NCI-H1105 (cell line): ENCODE measurements around the gene SMAD5.

ENCODE experiments used
- DNase-seq: peaks from one replicate; lab custom pipeline; 2025; lab: John Stamatoyannopoulos, UW

SMAD5 gene

DNA sequence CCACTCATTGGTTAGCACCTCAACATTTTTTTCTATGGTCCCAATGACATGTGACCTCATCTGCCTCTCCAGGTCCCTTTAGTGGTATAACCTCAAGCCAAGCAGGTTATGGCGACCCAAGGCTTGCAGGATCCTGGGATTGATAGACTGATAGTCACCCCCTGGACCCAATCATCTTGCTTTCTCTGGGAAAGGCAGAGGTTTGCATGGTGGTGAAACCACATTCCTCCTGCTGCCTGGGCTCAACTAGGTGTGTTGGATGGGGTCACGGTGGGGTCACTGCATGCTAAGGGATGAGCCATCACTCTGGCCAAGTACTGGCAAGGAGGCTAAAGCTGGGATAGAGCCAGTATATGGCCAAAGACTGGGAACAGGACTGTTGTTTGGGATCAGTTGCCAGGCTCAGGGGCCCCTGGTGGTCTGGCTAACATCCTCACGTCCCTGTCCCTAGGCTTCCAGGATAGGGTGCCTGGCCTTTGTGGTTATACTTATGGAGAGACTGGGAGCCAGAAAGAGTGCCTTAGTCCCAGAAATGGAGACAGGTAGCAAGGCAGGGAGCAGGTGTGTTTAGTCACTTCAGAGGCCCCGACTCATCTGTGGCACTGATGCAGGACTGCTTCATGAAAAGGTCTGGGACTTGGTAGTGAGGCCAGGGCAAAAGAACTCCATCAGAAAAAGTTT, 65.0 kb downstream of the SMAD5 start:
- DNase-seq: no peak

DNA sequence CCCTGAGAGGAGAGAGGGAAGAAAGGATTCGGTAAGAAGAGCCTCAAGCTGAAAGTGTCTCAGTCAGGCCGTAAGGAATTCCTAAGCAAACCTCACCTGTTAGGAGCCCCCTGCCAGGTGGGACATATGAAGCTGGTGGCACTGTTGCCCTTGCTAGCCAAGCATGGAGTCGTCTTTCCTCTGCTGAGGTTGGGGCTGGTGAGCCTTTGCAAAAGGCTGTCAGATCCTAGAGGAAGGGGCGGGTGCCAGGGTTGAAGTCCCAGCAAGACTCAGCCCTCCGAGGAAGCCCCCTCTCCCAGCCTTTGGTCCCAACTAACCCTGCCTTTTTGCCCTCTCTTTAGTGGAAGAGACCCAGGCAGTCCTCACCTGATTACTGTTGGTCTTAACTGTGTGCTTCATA, 65.8 kb downstream of the SMAD5 start:
- no peak for DNase-seq

DNA sequence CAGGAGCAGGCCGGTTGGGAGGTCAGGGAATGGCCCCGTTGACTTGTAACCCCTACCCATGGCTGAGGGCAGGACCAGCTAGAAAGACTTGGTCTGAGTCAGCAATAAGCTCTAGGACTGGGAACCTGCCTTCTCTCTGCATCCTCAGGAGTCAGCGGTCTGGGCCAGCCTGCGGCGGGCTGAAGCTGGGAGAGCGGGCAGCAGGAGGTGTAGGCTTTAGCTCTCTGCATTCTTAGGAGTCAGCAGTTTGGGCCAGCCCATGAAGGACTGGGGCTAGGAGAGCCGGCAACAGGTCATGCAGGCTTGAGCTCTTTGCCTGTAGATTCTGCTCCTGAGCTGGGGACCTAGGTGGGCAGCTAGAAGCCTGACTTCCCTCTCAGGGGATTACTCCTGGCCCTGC, 66.8 kb downstream of the SMAD5 start:
- DNase-seq: no peak

DNA sequence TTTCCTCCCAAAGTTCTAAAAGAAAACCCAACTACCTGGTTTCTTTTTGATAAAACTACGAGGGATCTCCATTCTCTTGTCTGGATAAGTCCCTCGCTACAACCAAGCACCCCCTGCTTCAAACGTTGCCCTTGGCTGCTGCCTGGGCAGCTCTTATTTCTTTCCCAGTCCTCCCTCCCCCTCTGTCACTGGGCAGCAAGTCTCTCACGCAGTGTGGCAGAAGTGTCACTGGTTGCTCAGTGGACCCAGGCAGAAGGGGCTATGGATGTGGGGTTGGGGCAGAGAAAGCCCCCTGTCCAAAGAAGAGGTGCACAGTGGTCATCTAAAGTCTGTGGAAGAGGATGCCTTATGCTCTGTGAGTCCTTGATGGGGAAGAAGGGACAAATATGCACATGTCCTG, 67.5 kb downstream of the SMAD5 start:
- no peak for DNase-seq

DNA sequence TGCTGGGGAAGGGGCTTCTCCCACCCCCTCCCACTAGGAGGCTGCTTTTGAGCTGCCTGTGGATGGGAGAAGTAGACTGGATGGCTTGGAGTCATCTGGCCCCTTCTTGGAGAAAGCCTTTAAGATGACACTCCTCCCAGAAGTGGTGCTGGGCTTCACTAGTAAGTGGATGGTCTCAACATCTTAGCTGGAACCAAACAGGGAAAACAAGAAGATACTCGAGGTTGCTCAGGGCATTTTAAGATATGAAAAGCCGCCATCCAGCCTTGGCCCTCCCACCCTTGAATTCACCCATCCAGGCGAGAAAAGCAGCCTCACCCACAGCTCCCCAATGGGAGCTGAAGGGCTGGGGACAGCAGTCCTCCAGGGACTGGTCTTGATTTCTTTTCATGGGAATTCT, 68.1 kb downstream of the SMAD5 start:
- DNase-seq: no peak

DNA sequence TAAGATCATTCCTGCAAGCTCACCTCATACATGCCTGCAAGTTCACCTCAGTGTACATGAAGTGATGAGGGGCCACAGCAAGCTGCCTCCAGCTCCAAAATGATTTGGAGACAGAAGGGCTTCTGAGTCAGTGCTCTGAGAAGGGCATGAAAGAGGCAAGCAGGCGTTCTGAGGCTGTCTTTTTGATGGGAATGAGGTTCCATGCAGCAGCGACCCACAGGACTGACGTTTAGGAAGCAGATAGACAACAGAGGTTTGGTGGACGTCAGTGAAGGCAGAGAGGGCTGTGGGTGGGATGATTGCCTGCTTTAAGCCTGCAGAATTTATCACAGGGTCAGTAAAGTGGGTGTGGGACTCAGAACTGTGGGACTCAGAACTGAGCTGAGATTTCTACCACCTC, 69.2 kb downstream of the SMAD5 start:
- no peak for DNase-seq

DNA sequence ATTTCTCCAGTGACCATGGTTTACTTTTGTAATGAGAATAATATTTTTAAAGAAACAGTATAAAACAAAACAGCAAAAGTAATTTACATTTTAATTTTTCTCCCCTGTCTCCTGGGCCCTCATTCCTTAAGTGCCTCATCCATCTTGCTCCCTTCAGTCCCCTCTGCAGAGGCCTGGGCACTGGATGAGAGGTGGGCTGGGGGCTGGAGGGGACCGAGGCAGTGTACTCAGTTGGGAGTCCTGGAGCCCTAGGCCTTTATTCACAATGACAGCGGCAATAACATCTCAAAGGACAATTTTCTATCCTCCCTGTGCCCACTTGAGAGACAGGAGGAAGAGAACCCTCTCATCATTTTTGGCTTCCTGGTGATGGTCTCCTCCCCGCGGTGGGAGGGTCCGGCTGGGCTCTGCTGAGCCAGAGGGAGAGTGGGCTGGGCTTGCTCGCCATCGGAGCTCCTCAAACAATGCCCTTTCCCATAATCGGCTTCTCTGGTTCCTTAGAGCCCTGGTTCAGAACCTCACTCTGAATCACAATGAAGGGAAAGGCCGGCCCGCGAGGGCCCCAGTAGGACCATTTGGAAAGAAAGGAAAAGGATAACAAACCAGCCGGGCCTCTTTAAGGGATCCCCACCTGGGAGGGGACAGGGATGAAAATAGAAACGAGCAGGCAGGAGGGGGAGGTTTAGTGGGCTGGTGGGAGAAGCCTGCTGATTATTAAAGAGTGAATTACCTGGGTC, 70.0 kb downstream of the SMAD5 start:
- no peak for DNase-seq

DNA sequence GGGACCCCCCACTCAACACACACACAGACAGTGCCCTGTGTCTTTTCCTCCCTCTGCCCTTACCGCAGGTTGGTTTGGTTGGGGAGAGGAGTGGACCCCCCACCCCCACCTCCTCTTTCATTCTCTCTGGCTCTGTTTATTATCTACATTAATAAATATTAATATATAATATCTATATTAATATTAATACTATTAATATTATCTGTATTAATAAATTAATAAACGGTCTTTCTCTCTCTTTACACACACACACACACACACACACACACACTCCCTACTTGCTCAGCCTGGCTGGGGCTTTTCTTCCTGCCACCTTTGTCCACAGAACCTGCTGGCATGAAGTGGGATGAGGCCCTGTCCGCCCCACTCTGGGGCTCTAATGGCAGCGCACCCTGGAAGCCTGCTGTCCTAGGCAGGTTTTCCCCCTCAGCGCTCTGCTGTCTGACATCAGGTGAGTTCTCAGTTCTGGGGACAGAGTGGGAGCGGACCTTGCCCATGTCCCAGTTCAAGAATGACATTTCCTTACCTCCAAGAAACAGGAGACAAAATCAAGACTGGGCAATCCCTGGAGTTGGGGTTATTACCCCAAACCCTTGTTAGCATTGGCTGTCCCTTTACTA, 70.8 kb downstream of the SMAD5 start:
- DNase-seq: no peak

DNA sequence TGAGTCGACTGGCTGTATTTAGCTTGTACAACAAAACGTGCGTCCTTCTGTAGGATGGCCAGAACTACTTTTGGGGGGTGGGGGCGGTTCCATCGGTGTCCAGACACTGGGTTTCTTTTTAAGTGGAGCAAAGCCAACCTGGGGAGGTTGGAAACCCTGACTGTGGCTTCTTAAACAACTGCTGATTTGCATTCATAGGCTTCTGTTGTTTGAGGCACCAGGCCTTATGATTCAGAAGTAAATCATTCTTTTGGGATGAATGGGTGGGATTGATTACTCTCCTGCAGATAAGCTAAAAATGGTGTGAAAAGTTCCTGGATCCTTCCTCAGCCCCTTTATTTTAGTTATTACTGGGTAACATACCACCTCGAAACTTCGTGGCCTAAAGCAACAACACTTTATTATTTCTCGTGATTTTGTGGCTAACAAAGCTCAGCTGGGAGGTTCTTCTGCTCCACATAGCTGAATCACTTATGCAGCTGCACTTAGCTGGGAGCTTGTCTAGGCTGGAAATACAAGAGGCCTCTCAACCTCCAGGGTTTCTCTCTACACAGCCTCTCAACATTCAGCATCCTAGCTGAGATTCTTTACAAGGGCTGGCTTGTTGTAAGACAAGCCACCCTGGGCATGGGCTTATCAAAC, 72.5 kb downstream of the SMAD5 start:
- DNase-seq: no peak

DNA sequence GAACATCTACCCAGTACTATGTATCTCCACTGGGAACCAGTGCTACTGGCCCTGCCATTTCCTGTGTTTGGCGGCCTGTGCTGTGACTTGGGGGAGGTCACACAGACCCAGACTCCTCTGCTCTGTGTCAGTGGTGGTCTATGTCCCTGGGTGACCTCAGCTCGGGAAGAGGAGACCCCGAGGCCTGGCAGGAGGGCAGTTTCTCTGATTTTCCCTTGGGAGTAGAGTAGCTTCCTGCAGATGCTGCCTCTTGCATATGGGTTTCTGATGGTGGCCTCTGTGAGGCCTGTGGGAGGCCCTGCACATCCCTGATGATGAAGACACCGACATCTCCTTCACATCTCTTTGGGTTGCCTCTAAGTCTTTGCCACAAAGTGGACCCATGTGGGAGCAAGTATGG, 73.3 kb downstream of the SMAD5 start:
- no peak for DNase-seq

DNA sequence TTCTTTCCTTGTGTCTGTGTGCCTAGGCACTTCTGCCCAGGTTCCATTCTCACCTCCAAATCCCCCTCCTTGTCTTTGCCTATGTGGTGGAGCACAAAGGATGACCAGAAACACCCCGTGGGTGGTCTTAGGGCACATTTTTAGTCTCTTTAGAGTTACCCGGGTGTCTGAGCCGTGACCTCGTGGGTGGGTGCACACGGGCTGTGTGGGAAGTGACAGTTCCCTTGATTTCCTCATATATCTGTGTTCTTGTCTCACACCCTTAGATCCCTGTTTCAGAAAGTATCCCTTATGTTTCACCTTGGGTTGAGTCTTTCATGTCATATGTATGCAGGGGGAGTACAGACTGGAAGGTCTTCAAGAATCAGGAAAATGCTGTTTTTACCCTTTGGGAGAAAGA, 73.7 kb downstream of the SMAD5 start:
- no peak for DNase-seq

DNA sequence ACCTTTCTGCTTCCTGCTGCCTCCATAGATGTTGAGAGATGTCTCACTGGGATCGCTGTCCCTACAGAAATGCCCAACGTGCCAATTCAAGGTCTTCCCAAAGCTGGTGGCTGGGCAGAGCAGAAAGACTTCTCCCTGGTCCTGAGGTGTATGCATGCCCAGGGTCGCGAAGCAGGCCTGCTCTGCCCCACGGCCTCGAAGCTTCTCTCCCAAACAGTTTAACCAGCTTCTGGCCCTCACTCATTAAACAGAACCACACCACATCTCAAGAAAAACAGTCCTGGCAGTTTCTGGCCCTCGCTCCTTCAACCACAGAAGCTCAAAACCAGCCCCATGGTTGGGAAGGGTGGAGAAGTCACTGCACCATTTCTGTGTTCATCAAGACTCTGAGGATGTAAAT, 75.0 kb downstream of the SMAD5 start:
- DNase-seq: no peak

DNA sequence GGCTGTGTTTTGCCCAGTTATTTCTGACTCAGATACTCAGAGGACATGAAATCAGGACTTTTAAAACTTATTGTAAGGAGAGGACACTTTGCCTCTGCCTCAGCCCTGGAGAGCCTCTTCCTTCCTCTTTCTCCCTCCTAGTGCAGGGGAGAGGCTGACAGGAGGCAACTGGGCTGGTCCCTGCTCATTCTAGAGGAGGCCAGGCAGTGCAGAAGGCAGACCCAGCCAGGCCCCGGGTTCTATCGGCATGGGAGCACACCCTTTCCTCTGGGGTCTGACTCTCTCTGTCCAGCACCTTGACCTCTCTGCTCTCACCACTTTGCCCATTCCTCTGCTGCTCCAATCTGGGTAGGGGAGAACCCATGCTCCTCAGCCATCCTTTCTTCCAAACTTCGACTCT, 76.3 kb downstream of the SMAD5 start:
- no peak for DNase-seq

DNA sequence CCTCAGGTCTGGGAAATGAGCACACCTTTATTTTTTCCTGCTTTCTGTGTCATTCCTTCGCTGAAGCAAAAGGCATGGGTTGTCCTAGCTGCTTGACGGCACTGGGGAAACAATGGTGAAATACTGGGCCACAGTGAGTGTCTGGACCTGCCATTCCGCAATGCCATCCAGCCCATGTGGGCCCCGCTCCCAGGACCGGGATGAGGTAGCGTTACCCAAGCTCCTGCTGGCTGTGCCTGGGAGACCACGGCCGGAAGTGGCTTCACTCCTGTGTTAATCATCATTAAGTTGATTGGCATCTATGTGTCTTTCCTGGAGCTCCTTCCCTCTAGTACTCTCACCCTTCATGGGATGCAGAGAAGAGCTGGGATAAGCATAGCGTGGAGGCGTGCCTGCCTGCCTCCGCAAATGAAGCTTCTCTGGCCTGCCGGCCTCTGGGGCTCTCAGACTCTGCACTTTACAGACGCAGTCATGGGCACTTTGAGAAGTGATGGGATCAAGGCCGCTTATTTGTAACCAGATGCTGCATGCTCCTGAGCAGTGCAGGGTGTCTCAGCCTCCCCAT, 76.8 kb downstream of the SMAD5 start:
- no peak for DNase-seq

DNA sequence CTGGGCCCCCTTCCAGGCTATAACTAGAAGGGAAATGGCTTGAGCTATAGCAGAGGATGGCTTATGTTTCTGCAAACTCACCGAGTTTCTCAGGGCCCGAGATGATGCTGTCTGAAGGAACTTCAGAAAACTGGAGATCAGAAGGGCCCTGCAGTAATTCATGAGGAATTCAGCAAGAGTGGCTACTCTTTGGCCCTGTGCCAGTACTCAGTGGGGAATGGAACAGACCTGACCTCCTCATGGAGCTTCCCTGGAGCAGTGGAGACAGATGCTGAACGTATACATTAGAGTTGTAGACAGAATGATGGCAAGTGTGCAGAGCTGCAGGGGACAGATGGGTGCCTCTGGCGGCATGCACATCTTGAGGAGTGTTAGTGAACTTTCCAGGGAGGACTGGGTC, 77.6 kb downstream of the SMAD5 start:
- no peak for DNase-seq

DNA sequence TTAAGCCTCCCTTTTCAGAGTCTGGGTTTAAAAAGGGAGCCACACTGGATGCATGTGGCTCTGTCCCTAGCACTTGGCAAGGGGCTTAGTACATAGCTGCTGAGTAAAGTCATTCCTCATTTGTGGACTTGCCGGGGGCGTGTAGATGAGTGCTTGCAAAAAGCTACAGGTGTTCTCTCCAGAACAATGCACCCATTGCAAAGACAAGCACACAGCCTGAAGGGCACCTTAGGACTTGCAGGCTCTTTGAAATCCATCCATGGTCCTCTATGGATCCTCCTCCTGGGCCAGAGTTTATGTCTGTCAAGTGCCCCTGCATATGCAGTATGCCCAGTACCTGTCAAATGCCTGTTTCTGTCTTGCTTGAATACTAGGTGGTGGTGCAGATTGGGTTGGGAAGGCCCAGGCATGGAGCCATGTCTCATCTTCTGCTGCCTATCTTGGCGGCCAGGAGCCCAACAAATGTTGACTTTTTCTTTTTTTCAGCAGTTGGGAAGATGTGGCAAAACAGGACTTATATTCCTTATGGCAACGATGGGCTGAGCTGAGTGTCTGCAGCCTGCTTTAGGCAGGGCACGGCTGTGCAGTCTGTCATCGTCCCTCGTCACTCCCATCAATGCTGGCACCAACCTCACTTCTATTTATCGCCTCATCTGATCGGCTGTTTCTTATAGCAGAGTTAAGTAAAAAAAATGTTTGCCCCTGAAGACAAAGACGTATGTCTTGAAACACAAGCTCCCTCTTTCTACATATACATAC, 78.8 kb downstream of the SMAD5 start:
- no peak for DNase-seq

DNA sequence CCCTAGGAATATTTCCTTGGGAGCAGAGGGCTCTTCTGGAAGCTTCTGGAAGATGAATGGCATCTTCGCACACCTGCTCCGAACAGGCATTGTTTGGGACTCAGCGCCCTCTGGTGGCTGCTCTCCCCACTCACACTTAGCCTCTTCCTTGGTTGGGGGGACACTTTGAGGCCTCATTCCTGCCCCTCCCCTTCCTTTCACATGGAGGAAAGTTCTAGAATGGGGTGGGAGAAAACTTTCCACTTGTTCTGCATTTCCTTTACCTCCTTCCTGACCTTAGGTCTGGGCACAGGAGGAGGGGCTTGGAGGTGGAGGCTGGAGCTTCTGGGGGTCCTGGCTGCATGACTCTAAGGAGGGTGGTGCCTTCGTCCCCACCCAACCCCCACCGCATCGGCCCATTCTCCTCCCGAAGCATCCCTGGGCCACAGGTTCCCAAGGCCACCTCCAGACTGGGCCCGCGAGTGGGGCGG, 79.6 kb downstream of the SMAD5 start:
- no peak for DNase-seq

DNA sequence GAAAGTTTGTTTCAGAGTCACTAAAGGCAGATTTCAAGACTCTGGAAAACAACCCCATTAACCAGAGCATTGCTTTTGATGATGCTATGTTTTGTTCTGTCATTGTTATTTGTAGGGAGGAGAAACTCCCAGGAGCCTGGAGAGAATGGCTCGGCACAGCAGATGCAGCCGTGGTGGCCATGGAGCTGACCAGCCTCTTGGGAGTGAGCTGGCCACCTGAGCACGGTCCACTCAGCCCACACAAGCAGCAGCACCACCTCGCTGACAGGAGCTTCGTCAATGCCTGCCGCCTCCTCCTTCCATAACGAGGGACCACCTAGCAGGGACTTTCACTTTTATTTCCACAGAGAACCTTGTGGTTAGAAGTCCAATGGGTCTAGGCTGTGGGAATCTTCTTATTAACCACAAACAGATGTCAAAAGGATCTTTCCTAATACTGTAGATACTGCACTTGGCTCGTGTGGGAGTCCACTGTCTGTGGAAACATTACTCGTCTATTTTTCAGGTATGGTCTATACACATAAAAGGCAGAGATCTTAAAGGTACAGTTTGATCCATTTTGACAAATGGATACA, 81.4 kb downstream of the SMAD5 start:
- DNase-seq: no peak

DNA sequence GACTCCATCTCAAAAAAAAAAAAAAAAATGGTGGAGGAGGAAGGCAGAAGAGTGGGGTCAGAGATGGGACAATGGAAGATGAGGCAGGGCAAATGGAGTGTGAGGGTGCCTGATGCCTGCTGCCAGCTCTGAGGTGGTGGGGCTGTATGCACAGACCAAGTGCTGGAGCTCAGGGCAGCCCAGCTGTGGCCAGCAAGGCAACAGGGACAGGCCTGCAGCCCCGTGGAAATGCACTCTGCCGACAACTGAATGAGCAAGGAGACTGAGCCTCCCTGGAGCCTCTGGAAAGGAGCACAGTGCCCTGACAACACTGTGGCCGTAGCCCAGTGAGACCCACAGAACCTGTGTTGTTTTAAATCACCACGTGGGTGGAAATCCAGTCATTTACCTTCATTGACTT, 83.2 kb downstream of the SMAD5 start:
- no peak for DNase-seq

DNA sequence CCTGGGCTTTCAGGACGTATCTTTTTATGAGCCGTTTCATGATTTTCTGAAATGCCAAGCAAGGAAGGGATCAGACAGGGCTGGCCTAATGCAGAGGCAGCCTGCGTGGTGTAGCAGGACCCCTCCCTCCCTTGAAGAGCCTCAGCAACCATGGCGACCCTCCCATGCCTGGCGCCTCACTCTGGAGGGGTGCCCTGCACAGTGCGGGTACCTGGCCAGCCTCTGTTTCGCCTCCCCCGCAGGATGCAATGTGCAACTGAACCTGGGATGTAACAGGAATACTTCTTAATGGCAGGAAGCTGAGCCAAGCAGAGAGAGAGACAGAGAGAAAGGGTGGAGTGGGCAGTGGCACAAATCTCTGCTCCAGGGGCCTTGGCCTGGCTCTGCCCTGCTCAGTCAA, 83.6 kb downstream of the SMAD5 start:
- DNase-seq: no peak

DNA sequence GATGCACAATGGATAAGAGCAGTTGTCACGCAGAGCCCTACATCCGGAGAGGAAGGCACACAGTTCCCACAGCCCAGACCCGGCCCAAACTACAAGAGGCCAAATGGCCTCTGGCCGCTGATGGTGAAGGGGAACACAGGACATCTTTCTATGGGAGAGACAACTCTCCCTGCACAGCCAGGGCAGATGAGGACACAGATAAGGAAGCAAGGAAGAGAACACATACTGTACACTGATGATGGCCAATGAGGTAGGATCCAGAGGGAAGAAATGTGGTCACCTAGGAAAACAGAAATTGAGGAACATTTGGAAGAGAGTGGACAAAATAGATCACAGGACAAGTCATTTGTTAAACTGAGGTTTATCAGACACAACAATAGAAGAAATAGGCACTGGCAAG, 88.7 kb downstream of the SMAD5 start:
- no peak for DNase-seq
